NCI-H1694 treated with DMSO at 0.1 percent for 48 hours (cell line): ENCODE results near the gene NREP.
"Not testable (repeated sequence)": the region's sequence is repeated elsewhere in the genome, so short reads cannot be mapped to it uniquely, and the experiment has no call there.

ENCODE experiments used
- DNase-seq: peaks from one replicate; lab custom pipeline; 2025; lab: John Stamatoyannopoulos, UW

Gene NREP

DNA sequence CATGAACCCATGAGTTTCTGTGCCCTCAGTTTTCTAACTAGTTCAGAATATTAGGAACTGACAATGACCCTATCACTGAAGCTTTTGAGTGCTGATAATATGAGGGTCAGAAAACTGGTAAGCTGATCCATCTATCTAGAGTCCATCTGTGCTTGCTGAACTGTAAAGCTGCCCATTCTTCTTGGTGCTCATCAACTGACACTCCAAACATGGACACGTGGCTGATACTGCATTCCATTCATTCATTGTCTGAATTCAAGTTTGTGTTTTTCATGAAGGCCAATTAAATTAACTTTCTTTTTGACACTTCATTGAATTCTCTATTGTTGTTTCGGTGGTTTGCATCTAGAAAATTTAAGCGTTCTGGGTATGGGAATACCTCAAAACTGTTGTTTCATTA lies 17.6 kb downstream of the NREP start:
- DNase-seq: no peak

DNA sequence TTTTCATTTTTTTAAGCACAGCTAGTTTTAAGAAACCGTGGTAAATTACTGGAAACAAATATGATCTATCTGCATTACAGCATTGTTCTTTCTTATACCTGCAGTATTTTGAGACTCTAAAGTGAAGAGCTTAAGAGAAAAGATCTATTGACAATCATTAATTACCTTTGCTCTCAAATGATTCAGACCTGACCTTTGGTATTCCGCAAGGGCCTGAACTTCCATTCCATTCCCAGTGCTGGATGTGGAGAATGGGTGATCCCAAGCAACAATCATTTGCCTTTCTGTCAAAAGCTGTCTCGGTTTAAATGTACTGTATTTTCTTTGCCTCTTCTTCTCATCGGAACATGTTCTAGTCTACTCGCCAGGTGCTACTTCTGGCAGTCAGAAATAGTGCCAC lies 18.9 kb downstream of the NREP start:
- no peak for DNase-seq

DNA sequence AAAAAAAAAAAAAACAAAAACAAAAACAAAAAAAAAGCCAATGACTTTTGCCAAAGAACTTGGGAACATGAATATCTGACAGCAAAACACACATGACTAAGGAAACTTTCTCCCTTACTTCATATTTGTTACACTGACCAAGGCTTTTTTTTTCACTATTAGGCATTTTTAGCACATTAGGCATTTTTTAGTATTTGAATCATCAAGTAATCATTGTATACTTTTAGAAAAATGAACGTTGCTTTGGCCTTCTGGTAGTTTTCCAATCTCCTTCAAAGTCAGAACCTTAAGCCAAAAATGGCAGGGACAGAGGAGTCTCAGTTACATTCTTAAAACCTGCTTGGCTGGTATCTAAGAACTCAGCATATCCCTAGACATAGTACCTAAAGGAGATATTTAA lies 19.3 kb downstream of the NREP start:
- no peak for DNase-seq

DNA sequence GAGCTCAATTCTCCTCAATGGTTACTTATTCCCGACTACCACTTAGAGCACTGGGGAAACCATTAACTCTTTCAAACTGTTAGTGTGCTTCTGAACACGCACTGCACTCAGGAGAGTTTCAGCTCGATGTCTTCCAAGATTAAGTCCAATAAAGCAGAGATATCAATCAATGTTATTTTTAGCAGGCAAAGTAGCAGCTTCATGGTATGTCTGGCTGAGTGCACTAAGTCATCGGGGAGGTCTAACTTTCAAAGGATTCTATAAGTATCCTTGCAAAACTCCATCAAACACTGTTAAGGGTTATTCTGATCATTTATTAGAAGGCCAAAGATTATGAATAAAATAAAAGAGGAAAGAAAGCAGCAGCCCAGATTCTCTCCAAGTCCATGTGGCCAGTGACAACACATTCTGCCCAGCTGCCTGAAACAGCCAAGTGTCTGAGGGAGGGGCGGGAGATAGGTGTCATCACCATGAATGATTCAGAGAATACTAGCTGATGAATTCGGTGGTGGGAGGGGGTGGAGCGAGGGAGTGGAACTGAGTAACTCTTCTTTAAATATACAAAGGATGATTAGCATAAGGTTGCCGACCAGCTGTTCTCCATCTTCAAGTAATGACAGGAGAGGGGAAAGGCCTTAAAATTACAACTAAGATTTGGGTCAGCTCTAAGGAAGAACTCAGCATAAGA lies 21.3 kb downstream of the NREP start:
- no peak for DNase-seq

DNA sequence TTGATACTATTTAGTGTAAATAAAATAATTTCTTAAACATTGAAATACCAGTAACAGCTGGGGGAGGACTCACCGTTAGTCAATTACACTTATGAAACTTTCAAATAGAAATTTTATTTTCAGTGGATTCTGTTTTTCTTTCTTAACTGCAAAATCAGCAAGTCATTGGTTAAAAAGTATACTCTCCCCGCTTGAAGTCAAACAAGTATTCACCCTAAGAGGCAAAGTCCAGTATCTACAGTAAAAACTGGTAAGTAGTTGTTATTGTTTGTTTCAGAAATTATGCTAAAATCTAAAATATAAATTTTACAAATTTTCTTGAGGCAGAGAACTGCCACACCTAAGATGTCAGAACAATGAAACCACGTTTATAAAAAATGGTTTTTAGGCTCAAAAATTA lies 22.4 kb downstream of the NREP start:
- no peak for DNase-seq

DNA sequence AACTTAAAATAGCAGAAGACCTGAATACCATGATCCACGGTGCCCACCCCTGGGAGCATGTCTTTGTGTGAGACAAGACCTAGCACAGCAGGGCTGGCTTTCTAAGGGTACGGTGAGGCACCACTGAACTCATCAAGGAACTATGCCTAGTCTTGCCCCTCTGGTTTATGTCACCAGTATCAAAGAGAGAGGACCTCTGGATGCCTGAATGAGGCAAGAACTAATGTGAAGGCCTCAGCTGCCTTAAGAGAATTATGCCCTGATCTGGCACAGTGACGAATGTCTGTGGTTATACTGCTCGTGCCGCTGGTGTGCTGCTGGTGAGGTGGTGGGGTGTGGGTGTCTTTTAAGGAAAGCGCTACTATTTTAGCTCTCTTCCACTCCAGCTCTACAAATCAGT lies 23.0 kb downstream of the NREP start:
- no peak for DNase-seq

DNA sequence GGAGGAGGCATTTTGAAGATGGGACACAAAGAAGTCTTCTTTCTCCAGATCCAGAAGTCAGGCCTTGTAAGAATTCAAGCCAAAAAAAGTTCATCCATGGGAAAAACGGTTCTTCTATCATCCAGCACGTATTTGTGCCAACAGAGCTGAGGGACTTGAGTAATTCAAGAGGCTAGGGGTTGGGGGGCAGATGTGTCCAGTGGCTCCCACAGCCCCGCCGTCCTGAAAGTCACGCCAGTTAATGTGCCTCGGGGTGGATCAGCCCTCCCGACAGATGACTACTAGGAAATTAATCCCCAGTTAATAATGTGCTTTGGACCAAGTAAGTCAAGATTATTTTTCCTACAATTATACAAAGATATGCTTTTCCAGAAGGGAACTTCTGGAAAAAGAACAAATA lies 23.4 kb downstream of the NREP start:
- DNase-seq: no peak

DNA sequence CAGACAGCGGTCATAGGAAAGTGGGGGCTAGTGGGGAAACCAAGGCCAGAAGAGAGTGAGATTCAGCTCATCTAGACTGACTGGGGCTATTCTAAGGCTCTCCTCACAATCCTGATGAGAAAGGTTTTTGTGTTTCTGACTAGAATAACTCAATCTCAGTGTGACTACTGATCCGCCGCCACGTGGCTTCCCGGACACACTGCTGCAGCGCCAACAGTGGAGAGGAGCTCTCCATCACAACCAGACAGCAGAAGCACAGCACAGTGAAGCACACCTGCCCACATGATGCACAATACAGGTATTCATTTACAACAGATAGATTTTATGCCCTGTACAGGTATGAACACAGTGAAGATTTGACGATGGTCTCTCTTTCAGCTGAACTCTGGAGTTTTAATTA lies 25.4 kb downstream of the NREP start:
- DNase-seq: no peak

DNA sequence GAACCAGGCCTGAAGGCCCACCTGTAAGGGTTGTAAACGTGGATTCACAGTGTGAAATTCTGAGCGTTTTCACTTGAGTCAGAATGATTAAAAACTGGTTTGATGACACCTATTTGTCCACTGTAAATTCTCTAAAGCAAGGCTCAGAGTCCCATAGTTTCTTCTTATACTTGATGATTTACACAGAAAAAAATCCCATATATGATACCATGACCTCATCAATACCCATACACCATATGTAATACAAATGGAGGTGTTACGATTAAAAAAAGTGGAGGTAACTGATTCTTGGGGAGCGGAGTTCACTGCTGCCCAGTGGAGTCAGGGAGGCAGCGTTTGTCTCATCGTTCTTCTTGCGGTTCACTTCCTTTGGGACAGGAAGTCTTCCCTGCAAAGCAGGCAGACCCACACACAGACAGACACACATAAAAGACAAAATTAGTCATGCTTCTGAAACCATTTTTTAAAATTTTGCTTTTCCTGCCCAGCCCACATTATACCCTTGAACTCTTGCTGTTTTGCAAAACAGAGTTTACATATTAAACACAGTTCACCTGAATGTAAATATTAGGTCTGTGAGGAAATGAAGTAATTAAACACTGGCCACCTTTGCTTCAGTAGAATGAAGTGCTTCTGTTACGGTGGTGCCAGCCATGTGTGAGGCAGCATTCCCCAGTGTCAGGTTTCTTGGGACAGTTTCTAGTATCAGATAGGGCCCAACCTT lies 26.2 kb downstream of the NREP start:
- no peak for DNase-seq

DNA sequence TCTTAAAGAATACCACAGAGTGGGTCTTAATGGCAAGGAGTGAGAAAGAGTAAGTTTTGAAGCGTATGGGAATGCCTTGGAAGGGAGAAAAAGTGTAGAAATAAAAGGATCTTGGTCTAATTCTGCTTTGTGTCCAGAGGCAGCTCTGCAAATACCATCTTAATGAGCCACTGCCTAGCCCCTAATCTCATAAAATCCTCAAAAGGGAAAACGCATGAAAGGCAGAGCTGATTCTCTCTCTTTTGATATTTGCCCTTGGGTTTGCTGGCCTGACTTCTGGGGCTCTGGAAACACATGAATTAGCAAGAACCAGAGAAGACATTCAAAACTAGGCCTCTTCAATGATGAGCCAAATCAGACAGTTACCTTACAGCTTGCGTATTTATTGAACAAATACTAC lies 28.1 kb downstream of the NREP start:
- no peak for DNase-seq

DNA sequence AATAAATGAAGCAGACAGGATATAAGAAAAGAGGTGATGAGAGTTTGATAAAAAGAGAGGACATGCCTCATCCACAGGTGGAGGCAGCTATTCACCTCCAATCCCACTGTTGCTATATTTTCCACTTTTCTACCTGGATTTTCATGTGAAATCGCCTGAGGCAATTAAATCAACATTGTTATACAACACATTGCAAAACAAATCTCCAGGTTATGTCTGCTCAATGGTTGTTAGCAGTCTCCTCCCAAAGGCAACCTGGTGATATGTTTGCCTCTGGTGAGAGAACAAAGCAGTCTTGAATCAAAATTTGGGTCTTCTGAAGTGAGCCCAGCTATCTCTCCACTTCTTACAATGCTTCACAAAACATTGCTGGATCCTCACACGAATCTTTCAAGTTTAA lies 30.0 kb downstream of the NREP start:
- DNase-seq: no peak

DNA sequence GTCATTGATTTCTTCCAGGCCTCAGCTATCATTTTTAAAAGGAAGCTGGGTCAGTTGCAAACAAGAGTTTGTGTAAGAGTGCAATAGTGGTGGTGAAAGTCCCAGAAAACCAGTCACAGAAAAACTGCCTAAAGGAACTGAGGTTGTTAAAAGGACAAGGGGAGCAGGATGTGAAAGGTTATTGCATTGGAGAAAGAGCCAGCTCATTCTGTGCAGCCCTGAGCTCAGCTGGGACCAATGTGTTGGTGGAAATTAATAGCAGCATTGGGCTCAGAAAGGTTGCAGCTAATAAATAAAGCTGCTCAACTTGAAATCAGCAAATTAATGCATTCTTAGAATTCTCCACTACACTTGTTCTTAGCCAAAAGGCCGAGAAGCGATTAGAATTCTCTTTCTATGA lies 34.9 kb downstream of the NREP start:
- DNase-seq: no peak

DNA sequence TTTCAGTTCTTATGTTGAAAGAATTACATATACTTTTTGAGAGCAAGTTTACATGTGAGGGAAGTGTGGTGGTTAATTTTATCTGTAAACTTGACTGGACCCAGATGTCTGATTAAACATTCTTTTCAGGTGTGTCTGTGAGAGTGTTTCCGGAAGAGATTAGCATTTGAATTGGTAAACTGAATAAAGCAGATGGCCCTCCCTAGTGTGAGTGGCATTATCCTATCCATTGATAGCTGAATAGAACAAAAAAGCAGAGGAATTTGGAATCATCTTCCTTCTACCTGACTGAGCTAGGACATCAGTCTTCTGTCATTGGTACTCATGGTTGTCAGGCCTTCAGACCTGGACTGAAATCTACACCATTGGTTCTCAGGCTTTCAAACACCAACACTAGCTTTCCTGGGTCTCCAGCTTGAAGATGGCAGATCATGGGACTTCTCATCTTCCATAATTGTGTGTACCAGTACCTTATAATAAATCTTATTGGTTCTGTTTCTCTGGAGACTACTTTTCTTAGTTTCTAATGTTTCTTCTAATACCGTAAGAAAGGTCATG lies 36.6 kb downstream of the NREP start:
- peak; percentile 20 for DNase-seq

DNA sequence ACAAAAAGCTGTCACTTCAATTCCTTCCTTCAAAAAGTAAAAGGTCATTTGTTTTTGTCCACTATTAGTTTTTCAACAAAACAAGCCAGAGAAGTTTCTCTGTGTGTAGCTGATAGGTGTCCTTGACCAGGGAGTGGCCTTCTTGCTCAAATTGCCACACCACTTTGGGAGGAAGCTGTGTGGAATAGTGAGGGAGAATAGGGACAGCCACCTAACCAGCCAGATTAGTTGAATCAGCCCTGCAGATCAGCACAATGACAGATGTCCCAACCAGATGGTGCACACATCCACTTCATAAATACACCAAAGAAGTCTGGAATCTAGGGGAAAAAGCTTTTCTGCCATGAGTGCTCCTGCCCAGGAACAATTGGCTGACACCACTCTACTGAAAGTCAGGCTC lies 37.2 kb downstream of the NREP start:
- DNase-seq: peak; percentile 89

DNA sequence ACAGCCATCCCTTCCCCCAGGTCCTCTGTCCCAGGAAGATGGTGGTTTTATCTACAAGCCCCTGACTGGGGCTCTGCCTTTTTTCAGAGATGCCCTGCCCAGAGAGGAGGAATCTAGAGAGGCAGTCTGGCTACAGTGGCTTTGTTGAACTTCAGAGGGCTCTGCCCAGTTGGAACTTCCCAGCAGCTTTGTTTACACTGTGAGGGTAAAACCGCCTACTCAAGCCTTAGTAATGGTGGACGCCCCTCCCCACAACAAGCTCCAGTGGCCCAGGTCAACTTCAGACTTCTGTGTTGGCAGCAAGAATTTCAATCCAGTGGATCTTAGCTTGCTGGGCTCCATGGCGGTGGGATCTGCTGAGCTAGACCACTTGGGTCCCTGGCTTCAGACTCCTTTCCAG lies 40.2 kb downstream of the NREP start:
- DNase-seq: not testable (repeated sequence)

DNA sequence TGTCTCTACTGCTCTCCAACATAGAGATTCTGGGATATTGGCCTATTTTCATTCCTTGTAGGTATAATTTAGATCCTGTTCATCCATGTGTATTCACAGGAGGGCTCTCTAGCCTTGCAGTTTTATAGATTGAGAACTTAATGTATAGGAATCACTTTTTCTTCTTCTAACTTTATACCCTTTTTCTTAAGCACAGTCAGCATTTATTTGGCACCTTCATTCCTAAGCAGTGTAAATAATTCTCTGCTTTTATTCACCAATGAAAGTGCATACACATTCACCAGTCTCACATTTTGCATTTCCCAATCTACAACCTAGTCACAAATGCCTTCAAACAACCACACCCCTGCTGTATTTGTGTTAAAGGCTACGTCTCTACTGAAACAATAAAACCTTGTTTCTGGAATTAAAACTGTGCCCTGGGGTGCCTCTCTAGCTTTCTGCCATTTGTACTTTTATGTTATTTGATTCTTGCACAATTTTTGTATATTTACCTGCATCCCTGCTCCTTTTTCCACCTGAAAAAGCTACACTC lies 49.3 kb downstream of the NREP start:
- no peak for DNase-seq

DNA sequence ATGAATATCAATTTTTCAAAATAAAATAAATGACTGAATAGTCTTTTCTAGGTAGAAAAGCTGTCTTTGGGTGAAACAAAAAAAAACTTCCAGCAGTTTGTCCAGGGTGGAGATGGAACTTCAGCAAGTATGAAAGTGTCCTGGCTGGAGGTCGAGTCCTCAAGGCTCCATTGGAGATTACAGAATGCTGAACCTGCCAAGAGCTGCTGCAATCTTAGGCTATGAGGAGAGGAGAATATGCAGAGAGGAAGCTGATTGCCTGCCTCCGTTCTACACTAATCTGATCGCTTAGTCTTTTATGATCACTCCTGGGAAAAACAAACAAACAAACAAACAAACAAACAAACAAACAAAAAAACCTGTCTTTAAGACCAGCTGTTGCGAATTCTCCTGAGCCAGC lies 50.6 kb downstream of the NREP start:
- no peak for DNase-seq

DNA sequence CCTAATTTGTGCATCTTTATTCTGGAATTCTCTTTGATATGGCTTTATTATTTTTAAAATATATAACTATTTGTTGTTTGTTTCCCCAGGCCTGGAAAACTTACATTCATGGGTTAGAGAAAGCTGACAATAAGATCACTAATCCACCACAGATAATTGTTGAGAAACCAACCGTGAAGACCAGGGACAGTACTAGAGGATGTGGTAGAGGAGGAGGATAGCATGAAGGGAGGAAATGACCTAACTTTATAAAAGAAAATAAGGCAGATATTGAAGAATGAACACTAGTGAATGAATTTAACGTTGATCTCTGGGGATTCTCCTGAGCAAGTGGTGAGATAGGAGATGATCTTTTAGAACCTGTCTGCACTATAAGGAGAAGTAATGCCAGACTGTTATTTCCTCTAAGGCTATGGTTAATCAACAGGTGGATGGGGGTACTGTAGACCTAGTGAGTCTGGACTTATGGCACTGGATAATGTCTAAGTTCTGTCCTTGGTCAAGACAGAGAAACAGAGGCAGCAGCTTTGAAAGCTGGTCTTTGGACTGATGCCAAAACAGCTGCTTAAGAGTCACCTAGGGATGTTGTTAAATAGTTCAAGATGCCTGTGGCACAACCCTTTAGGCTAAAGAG lies 52.4 kb downstream of the NREP start:
- no peak for DNase-seq

DNA sequence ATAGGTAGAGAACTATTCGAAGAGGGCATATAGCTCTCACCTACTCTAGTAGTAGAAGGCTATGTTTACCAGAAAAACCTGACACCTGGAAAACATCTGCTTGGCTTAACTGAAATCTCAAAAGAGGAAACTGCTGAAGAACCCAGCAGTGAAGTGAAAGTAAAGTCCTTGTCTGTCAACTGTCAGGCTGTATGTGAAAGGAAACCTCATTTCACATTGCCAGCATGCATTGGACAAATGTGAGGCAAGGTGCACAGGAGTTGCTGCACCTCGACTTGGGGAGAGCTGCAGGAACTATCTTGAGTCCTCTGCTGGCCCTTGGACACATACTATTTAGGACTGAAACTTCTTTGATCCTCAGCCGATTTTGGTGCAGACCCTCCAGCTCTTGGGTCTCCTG lies 53.3 kb downstream of the NREP start:
- no peak for DNase-seq

DNA sequence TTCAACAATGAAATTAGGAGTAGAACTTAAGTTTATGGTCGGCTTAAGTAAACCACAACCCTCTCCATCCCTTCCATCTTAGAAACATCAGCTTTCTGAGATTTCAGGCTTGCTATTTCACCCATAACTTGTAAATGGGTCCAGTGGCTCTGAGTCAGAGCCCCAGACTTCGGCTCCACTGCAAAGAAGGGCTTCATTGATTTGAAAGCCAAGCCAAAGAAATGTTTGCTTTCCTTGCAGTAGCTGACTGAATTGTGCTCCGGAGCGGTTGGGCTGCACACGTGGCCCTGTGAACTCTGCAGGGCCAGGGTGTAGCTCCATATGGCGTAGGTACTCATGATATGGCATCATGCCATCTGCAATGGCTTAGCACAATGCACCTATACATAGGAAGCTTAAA lies 57.0 kb downstream of the NREP start:
- DNase-seq: peak; percentile 84

DNA sequence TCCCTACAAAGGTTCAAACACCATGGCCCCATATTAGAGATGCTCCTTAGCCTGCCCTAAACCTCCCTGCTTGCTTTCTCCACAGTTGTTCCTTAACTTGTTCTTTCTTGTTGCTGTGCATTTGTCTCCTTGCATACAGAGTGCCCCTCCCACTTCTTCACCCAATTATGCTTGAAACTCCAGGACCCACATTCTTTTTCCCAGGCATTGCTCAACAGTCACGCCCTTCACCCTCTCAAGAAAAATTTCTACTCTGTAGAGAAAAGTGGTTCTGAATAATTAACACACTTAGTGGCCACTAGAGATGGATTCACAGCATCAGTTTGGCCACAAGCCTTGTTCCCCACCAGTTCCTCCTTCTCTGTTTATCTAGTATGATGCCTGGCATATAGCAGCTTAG lies 57.7 kb downstream of the NREP start:
- no peak for DNase-seq

DNA sequence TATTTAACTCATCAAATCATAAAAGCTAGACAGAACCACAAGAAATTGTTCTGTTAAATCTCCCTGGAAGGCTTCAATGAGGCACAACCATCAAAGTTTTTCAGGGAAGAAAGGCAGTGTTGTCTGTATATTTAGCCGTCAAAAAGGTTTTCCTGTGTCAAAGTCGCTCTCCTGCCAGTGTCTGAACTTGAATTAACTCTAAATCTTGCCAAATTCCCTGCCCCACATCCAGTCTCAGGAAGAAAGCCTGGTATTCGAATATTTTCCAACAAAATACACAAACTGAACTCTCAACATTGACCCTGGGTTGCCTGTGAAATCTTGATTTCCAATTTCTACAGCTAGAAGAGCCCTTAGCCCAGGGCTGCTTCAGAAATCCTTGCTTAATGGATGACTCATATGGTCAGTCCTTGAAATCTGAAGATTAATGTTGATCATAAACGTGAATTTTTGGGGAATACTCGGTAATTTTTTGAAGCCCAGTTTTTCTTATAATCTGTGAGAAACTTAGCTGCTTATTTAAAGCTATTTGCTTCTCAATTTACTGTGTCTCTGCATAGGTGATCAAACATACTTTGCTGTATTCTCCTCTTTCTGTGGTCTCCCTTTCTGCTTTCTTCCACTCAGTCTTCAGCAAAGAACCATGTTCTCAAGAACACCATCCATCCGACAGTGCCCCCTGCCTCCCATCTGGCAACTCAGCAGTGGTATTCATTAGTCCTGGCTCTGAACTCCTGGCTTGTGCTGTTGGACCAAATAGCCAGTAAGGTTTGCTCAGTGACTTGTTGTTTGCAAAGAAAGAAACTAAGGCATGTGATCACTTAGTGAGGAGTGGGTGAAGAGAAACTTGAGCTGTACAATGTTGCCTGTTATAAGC lies 58.9 kb downstream of the NREP start:
- DNase-seq: no peak
